GM18873 (cell line): ENCODE results near the gene JADE1.

Source experiments
- ATAC-seq: cut with Tn5 transposase; IDR thresholded peaks from one replicate; pipeline ENCODE4 v1.9.1; 2021; ENCODE audit warnings: mild to moderate bottlenecking, moderate library complexity, moderate number of reproducible peaks; ENCODE audit not compliant: unreplicated experiment, low FRiP score

The JADE1 gene

DNA sequence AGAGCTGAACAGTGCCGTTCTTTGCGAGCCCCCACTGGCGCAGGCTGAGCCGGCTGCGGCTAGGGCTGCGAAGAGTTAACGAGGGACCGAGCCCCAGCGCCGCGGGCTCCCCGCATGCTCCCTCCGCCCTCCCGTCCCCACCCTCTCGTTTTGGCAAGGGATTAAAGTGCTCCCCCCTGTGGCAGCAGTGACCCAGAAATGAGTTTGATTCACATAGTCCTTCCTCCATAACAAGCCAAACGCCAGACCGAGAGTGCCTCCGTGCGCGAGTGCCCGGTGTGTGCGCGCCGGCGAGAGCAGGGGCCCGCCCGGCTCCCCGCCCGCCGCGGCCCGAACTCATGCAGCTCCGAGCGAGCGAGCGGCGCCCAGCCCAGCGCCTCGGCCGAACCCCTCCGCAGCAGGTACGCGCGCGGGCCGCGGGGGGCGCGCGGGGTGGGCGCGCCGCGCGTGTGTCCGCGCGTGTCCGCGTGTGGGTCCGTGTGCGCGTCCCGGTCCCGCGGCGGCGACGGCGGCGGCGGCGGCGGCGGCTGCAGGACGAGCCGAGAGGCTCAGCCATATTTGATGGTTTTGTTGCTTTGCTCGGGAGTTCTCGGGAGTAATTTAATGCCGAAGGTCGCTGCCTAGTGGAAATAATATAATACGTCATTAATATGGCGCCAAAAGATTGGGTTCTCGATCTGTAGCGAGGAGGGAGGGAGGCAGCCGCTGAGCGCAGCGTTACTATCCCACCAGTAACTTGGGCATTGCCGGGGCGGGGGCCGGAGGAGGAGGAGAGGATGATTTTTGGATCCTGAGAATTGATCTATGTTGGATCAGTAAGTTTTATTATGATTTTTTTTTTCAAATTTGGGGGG is at the start of gene JADE1:
Gene JADE1, plus strand, starts transcription at position 224 of the 854 bp plus-strand sequence. CDS start 22,059 bp downstream, outside the sequence.
- peak; percentile 55 for ATAC-seq

- ATAC-seq: no peak
These were observed 42.7 kb upstream of the JADE1 start for GRCh38 chr4:128766781-128767180.

- no peak for ATAC-seq
These were observed 41.0 kb upstream of the JADE1 start for GRCh38 chr4:128768373-128768996.

- ATAC-seq: no peak
These were observed 40.5 kb upstream of the JADE1 start for GRCh38 chr4:128769011-128769410.

DNA sequence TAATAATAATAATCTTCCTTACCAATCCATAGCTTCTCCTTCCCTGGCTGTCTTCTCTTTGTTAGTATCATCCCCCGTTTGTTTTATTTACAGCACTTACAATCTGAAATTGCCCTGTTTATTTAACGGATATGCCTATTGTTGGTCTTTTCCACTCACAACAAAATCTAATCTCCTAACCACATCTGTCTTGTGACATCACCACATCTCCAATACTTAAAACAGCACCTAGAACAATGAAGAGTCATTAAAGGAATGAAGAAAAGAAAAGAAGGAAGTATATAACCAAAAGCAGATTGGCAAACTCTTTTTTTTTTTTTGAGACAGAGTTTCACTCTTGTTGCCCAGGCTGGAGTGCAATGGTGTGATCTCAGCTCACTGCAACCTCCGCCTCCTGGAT is 38.7 kb upstream of the JADE1 start:
- no peak for ATAC-seq

- ATAC-seq: no peak
These were observed 34.0 kb upstream of the JADE1 start for GRCh38 chr4:128775477-128775876.

DNA sequence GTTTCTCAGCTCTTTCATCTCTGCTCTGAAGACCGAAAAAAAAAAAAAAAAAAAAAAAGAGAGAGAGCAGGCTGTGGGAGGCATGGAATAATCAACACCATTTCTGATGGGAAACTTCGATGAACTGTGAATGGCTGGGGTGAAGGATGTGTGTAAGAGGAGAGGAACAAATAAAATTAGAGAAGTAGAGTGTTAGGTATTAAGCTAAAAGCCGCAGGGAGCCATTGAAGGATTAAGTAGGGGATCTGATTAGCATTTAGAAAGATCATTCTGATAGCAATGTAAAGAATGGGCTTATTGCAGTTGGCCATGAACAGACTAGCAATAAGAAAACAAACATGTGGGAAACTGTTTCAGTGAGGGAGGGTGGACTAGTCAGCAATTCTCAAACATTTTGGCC is 33.6 kb upstream of the JADE1 start:
- no peak for ATAC-seq

- ATAC-seq: no peak
These were observed 32.7 kb upstream of the JADE1 start for GRCh38 chr4:128776794-128777216.

- ATAC-seq: no peak
These were observed 28.8 kb upstream of the JADE1 start for GRCh38 chr4:128780688-128781087.

- no peak for ATAC-seq
These were observed 27.3 kb upstream of the JADE1 start for GRCh38 chr4:128782076-128782715.

GRCh38 chr4:128782875-128783614 is 26.5 kb upstream of the JADE1 start:
- no peak for ATAC-seq

DNA sequence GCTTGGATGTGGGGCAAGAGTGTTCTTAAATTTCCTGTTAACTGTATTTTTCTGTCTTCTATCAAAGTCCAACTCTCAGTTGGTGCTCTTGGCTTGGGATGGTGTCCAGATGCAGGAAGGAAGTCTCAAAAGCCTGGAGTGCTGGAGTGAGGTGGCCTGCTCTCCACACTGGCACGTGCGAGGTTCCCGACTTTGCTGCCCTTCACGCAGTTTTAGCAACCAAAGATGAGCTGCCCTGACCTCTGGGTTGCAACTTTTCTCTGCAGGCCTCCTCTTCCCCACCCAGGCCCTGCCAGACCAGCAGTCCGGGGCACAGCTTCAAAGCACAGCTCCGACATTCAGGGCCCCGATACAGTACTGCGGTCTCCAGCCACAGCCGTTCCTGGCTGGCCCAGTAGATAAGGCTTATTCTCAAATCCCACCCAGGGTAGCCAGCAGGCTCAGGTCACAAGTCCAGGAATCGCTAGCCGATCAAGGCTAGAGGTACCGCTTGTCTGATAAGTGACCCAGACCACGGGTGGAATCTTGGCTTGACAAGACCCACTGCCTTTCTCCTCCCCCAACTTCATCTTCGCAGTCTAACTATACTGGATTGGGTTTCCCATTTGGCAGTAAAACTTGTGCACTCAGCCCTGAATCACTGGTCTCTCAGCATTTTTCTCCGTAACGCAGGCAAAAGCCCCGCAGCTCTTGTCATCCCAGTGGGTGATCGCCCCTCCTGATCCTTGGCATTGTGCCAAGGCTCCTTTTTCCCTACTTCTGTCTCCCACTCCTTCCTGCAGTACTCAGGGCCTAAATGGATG is 21.8 kb upstream of the JADE1 start:
- ATAC-seq: no peak

GRCh38 chr4:128793859-128794672 is 15.4 kb upstream of the JADE1 start:
- ATAC-seq: no peak

GRCh38 chr4:128796934-128797333 is 12.6 kb upstream of the JADE1 start:
- ATAC-seq: no peak

DNA sequence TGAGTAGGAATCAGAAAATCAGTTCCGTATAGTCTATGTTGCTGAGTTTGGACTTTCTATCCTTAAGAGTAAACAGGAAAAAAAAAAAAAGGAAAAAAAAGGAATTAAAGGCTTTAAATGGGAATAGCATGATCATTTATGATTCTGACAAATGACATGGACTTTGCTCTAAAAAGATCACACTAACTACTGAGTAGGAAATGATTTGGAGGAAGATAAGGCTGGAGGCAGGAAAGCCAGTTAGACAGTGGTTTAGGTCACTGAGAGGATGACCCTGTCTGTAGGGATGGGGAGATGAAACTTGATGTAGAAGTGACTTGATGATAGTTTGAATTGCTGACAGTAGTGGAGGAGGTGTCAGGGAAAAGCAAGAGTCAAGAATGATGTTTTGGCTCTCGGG is 9.2 kb upstream of the JADE1 start:
- no peak for ATAC-seq

- ATAC-seq: no peak
These were observed 8.7 kb upstream of the JADE1 start for GRCh38 chr4:128800701-128801284.

- no peak for ATAC-seq
These were observed 6.5 kb upstream of the JADE1 start for GRCh38 chr4:128802680-128803628.

DNA sequence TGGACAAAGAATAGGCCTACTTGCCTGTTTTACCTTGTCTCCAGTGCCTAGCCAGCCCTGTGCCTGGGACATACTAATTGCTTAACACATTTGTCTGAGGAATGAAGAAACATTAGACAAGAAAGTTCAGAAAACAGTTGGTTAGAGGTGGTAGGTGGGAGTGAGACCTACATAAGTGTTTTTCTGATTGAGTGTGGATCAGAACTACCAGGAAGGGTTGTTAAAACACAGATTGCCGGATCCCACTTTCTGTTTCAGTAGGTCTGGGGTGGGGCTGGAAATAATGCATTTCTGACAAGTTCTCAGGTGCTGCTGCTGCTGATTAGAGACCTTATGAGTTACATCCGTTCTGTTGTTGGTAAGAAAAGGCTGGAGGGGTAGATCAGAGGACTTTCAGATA is 5.7 kb upstream of the JADE1 start:
- ATAC-seq: peak; percentile 65
